Measurements from ENCODE around the gene OTOGL.
A peak's percentile ranks its signal among the peaks of the same experiment; 100 is the strongest.

Gene OTOGL

DNA sequence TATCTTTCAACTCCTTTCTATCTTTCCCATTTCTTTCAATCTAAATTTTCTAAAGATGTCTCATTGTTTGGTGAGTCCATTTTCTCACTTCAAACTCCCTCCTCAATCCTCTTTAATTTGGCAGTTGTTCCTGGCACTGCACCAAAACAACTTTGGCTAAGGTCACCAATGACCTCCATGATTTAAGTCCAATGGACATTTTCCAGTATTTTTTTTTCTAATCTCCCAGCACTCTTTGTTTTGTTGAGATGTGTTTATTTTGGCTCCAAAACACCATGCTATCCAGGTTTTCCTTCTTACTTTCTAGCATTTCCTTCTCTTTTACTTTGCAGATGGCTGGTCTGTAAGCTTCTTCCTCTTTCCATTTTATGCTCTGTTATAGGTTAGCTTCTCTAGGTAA lies 42.5 kb upstream of the OTOGL start:
- Histone ChIP-seq H3K36me3 (no peaks in the 10 kb centered on the region), H3K4me3 (no peak overlapping the region), H3K27ac (peak overlapping the region; percentile 8 to 36), H3K4me1 (peaks cover 0 to 34% (median 6%) of the 10 kb centered on the region in 4 donors), H3K9me3 (no peaks in the 10 kb centered on the region), H3K27me3 (no peaks in the 10 kb centered on the region)
- intact Hi-C loops (cut with DNase I; ENCODE audit: low total_unique reads): loop anchor here (10.0 kb wide), 1 partner anchor 122 kb away; the partner anchor contains the start of gene PPP1R12A
- TF ChIP-seq, protein P1, sequence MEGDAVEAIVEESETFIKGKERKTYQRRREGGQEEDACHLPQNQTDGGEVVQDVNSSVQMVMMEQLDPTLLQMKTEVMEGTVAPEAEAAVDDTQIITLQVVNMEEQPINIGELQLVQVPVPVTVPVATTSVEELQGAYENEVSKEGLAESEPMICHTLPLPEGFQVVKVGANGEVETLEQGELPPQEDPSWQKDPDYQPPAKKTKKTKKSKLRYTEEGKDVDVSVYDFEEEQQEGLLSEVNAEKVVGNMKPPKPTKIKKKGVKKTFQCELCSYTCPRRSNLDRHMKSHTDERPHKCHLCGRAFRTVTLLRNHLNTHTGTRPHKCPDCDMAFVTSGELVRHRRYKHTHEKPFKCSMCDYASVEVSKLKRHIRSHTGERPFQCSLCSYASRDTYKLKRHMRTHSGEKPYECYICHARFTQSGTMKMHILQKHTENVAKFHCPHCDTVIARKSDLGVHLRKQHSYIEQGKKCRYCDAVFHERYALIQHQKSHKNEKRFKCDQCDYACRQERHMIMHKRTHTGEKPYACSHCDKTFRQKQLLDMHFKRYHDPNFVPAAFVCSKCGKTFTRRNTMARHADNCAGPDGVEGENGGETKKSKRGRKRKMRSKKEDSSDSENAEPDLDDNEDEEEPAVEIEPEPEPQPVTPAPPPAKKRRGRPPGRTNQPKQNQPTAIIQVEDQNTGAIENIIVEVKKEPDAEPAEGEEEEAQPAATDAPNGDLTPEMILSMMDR (IDR thresholded peaks at IDR 0.05): no peak
- peak in 1 of 2 donors; percentile 26 for DNase-seq

- TF ChIP-seq, protein P1 (IDR thresholded peaks at IDR 0.05): no peak
- intact Hi-C loops (cut with DNase I; ENCODE audit: low total_unique reads): loop anchor here (10.0 kb wide), 1 partner anchor 124 kb away; the partner anchor contains the start of gene PPP1R12A
- peaks cover 0 to 19% (median 2%) of the 10 kb centered on the region in 4 donors for H3K4me1 ChIP-seq
- H3K4me3 ChIP-seq: no peak overlapping the region
- H3K27me3 ChIP-seq: no peaks in the 10 kb centered on the region
- H3K36me3 ChIP-seq: no peaks in the 10 kb centered on the region
- H3K9me3 ChIP-seq: no peaks in the 10 kb centered on the region
- no peak overlapping the region for H3K27ac ChIP-seq
- no peak for DNase-seq
Observed at GRCh38 chr12:80058586-80058985, 40.8 kb upstream of the OTOGL start.

DNA sequence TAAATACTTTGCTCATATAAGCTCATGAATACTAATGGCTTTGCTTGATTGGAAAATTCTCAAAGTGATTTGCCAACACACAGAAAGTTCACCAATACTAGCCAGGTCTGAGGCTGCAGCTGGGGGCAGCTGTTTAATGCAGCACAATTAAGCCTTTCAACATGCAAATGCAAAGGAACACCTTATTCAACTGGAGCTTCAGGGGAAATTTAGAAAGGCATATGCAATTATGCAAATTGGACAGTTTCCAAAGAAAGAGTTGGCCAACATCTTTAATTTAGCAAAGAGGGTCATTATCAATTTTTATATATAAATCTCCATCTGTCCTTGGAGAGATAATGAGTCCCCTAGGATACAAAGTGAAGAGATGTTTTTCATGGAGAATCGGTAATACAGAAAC lies 40.2 kb upstream of the OTOGL start:
- TF ChIP-seq, protein P1 (IDR thresholded peaks at IDR 0.05): no peak
- DNase-seq: no peak
- intact Hi-C loops (cut with DNase I; ENCODE audit: low total_unique reads): loop anchor here (10.0 kb wide), 1 partner anchor 124 kb away; the partner anchor contains the start of gene PPP1R12A
- Histone ChIP-seq H3K4me3 (no peak overlapping the region), H3K9me3 (no peaks in the 10 kb centered on the region), H3K4me1 (peaks cover 0 to 15% (median 2%) of the 10 kb centered on the region in 4 donors), H3K36me3 (no peaks in the 10 kb centered on the region), H3K27ac (no peak overlapping the region), H3K27me3 (no peaks in the 10 kb centered on the region)

DNA sequence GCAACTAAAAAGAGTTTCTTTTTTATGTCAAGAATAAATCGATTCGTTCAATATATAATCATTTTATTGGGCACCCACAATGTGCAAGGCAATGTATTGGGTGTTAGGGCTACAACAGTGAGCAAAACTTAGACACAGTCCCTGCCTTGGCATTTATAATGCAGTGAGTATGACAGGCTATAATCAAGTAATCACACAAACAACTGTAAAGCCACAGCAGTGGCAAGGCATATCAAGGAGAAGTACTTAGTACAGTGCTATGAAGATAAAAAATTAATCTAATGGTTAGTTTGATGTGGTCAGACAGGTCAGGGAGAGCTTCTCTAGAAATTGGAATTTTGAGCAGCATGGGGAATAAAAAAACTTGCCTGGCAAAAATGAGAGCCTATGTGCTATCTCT lies 39.5 kb upstream of the OTOGL start:
- Histone ChIP-seq H3K9me3 (no peaks in the 10 kb centered on the region), H3K27me3 (no peaks in the 10 kb centered on the region), H3K27ac (no peak overlapping the region), H3K4me1 (peaks cover 0 to 15% (median 2%) of the 10 kb centered on the region in 4 donors), H3K36me3 (no peaks in the 10 kb centered on the region), H3K4me3 (no peak overlapping the region)
- intact Hi-C loops (cut with DNase I; ENCODE audit: low total_unique reads): loop anchor here (10.0 kb wide), 1 partner anchor 125 kb away; the partner anchor contains the start of gene PPP1R12A
- DNase-seq: no peak
- TF ChIP-seq, protein P1 (IDR thresholded peaks at IDR 0.05): no peak

GRCh38 chr12:80064269-80064668 lies 35.1 kb upstream of the OTOGL start:
- TF ChIP-seq, protein P1 (IDR thresholded peaks at IDR 0.05): no peak
- Histone ChIP-seq H3K4me1 (no peaks in the 10 kb centered on the region), H3K4me3 (no peak overlapping the region), H3K36me3 (no peaks in the 10 kb centered on the region), H3K9me3 (no peaks in the 10 kb centered on the region), H3K27me3 (no peaks in the 10 kb centered on the region), H3K27ac (no peak overlapping the region)
- DNase-seq: no peak
- intact Hi-C loops (cut with DNase I; ENCODE audit: low total_unique reads): no loop called here

- DNase-seq: no peak
- H3K9me3 ChIP-seq: no peaks in the 10 kb centered on the region
- no peak overlapping the region for H3K27ac ChIP-seq
- H3K36me3 ChIP-seq: no peaks in the 10 kb centered on the region
- no peak overlapping the region for H3K4me3 ChIP-seq
- H3K27me3 ChIP-seq: no peaks in the 10 kb centered on the region
- intact Hi-C loops (cut with DNase I; ENCODE audit: low total_unique reads): no loop called here
- TF ChIP-seq, protein P1 (IDR thresholded peaks at IDR 0.05): no peak
- no peaks in the 10 kb centered on the region for H3K4me1 ChIP-seq
Observed at GRCh38 chr12:80064951-80065350, 34.4 kb upstream of the OTOGL start.

Data from tibial artery (tissue), 4 donors.